ENCODE results near the gene GPR162.

- TF ChIP-seq, protein P1, sequence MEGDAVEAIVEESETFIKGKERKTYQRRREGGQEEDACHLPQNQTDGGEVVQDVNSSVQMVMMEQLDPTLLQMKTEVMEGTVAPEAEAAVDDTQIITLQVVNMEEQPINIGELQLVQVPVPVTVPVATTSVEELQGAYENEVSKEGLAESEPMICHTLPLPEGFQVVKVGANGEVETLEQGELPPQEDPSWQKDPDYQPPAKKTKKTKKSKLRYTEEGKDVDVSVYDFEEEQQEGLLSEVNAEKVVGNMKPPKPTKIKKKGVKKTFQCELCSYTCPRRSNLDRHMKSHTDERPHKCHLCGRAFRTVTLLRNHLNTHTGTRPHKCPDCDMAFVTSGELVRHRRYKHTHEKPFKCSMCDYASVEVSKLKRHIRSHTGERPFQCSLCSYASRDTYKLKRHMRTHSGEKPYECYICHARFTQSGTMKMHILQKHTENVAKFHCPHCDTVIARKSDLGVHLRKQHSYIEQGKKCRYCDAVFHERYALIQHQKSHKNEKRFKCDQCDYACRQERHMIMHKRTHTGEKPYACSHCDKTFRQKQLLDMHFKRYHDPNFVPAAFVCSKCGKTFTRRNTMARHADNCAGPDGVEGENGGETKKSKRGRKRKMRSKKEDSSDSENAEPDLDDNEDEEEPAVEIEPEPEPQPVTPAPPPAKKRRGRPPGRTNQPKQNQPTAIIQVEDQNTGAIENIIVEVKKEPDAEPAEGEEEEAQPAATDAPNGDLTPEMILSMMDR (IDR thresholded peaks at IDR 0.05): peak; percentile 99
- no peak for TF ChIP-seq ZFX (IDR thresholded peaks at IDR 0.05; ENCODE audit: borderline replicate concordance)
Observed at GRCh38 chr12:6778574-6779550, 42.8 kb upstream of the GPR162 start.

Data from 22Rv1 (cell line).